ENCODE results near the gene ADAM19. TPM values are rescaled to one million over a fixed set of nuclear protein-coding genes. Genes with fewer than 3 reads are reported as not detected.

The ADAM19 gene
- polyA plus RNA-seq, 4 donors: 0.67 to 6.5 (median 2.2) TPM

DNA sequence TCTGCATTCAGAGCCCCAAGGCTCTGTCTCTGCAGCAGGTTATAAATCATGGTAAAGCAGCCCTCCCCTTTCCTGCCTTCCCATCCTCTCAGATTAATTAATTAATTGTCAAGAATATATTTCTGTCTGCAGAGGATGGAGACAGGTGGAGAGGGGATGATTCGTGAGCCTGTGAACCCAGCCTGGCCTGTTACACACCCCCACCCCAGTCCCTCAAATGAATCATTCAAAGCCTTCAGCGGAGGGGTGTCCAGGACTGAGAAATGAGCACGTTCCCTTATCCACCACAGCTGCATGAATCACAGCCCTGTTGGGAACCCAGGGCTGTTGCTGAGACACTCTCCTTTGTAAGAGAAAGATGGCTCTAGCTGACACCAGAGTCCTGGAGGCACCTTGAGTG is 59.6 kb downstream of the ADAM19 start:
- H3K27me3 ChIP-seq (ENCODE audit: control insufficient read depth in 3 of 3, insufficient read depth in 3 of 3, low read length in 3 of 3): no peaks in the 10 kb centered on the region
- no peak overlapping the region for H3K4me3 ChIP-seq (ENCODE audit: low read depth in 1 of 3, low read length in 3 of 3)
- H3K27ac ChIP-seq (ENCODE audit: low read depth in 1 of 3, low read length in 2 of 3): peak overlapping the region in 1 of 3 donors; percentile 79
- FAIRE-seq: no peak
- peaks cover 0 to 17% (median 0%) of the 10 kb centered on the region in 3 donors for H3K36me3 ChIP-seq (ENCODE audit: control insufficient read depth in 3 of 3, insufficient read depth in 2 of 3, low read depth in 1 of 3, low read length in 3 of 3)
- DNase-seq: no peak
- no peaks in the 10 kb centered on the region for H3K9me3 ChIP-seq (ENCODE audit: control insufficient read depth in 2 of 2, insufficient read depth in 1 of 2, low read depth in 1 of 2, low read length in 1 of 2)
- peaks cover 0 to 6% (median 0%) of the 10 kb centered on the region in 3 donors for H3K4me1 ChIP-seq (ENCODE audit: control insufficient read depth in 3 of 3, insufficient read depth in 2 of 3, low read depth in 1 of 3, low read length in 2 of 3)
- 61 to 77% (median 65%) methylated on average over 3 of the region's 3 CpGs for WGBS, 3 donors

GRCh38 chr5:157514974-157515373 is 60.6 kb downstream of the ADAM19 start:
- Histone ChIP-seq H3K4me3 (ENCODE audit: low read depth in 1 of 3, low read length in 3 of 3) (no peak overlapping the region), H3K4me1 (ENCODE audit: control insufficient read depth in 3 of 3, insufficient read depth in 2 of 3, low read depth in 1 of 3, low read length in 2 of 3) (peaks cover 0 to 6% (median 0%) of the 10 kb centered on the region in 3 donors), H3K9me3 (ENCODE audit: control insufficient read depth in 2 of 2, insufficient read depth in 1 of 2, low read depth in 1 of 2, low read length in 1 of 2) (no peaks in the 10 kb centered on the region), H3K36me3 (ENCODE audit: control insufficient read depth in 3 of 3, insufficient read depth in 2 of 3, low read depth in 1 of 3, low read length in 3 of 3) (peaks cover 0 to 17% (median 0%) of the 10 kb centered on the region in 3 donors), H3K27ac (ENCODE audit: low read depth in 1 of 3, low read length in 2 of 3) (peak overlapping the region in 1 of 3 donors; percentile 24), H3K27me3 (ENCODE audit: control insufficient read depth in 3 of 3, insufficient read depth in 3 of 3, low read length in 3 of 3) (no peaks in the 10 kb centered on the region)
- 97 to 98% (median 97%) methylated on average over 2 of the region's 2 CpGs for WGBS, 3 donors
- no peak for FAIRE-seq
- DNase-seq: no peak

DNA sequence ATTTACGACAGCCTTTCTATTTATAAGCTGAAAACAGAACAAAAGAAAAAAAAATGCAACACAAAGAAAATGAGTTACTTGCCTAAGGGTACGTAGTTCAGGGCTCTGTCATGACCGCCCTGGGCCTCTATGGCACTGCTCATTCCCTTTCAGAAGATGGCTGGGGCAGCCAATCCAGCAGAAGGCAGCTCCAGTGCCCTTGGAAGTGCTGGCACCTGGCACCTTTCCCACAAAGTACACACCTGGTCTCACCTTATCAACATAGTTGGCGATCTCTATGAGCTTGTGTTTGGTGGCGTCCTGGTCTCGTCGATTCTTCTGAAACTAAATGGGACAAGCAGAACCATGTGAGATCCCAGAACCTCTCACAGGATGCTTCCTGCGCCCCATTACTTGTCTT is 62.4 kb downstream of the ADAM19 start:
- FAIRE-seq (no peak), DNase-seq (peak in 1 of 2 donors; percentile 27)
- peaks cover 0 to 6% (median 0%) of the 10 kb centered on the region in 3 donors for H3K4me1 ChIP-seq (ENCODE audit: control insufficient read depth in 3 of 3, insufficient read depth in 2 of 3, low read depth in 1 of 3, low read length in 2 of 3)
- H3K27me3 ChIP-seq (ENCODE audit: control insufficient read depth in 3 of 3, insufficient read depth in 3 of 3, low read length in 3 of 3): no peaks in the 10 kb centered on the region
- H3K4me3 ChIP-seq (ENCODE audit: low read depth in 1 of 3, low read length in 3 of 3): no peak overlapping the region
- WGBS, 3 donors: 36 to 78% (median 48%) methylated on average over 8 of the region's 8 CpGs
- no peaks in the 10 kb centered on the region for H3K9me3 ChIP-seq (ENCODE audit: control insufficient read depth in 2 of 2, insufficient read depth in 1 of 2, low read depth in 1 of 2, low read length in 1 of 2)
- H3K27ac ChIP-seq (ENCODE audit: low read depth in 1 of 3, low read length in 2 of 3): no peak overlapping the region
- H3K36me3 ChIP-seq (ENCODE audit: control insufficient read depth in 3 of 3, insufficient read depth in 2 of 3, low read depth in 1 of 3, low read length in 3 of 3): peaks cover 0 to 18% (median 0%) of the 10 kb centered on the region in 3 donors

- H3K4me1 ChIP-seq (ENCODE audit: control insufficient read depth in 3 of 3, insufficient read depth in 2 of 3, low read depth in 1 of 3, low read length in 2 of 3): peaks cover 0 to 7% (median 3%) of the 10 kb centered on the region in 3 donors
- H3K4me3 ChIP-seq (ENCODE audit: low read depth in 1 of 3, low read length in 3 of 3): no peak overlapping the region
- 52 to 78% (median 75%) methylated on average over 9 of the region's 9 CpGs for WGBS, 3 donors
- DNase-seq (peak; percentile 21 to 40), FAIRE-seq (no peak)
- H3K27ac ChIP-seq (ENCODE audit: low read depth in 1 of 3, low read length in 2 of 3): peak overlapping the region in 2 of 3 donors; percentile 14 to 87
- no peaks in the 10 kb centered on the region for H3K27me3 ChIP-seq (ENCODE audit: control insufficient read depth in 3 of 3, insufficient read depth in 3 of 3, low read length in 3 of 3)
- H3K9me3 ChIP-seq (ENCODE audit: control insufficient read depth in 2 of 2, insufficient read depth in 1 of 2, low read depth in 1 of 2, low read length in 1 of 2): no peaks in the 10 kb centered on the region
- peaks cover 0 to 22% (median 0%) of the 10 kb centered on the region in 3 donors for H3K36me3 ChIP-seq (ENCODE audit: control insufficient read depth in 3 of 3, insufficient read depth in 2 of 3, low read depth in 1 of 3, low read length in 3 of 3)
These were observed 63.6 kb downstream of the ADAM19 start for GRCh38 chr5:157511651-157512644.

GRCh38 chr5:157510682-157511081 is 64.9 kb downstream of the ADAM19 start:
- peaks cover 0 to 24% (median 0%) of the 10 kb centered on the region in 3 donors for H3K36me3 ChIP-seq (ENCODE audit: control insufficient read depth in 3 of 3, insufficient read depth in 2 of 3, low read depth in 1 of 3, low read length in 3 of 3)
- no peaks in the 10 kb centered on the region for H3K27me3 ChIP-seq (ENCODE audit: control insufficient read depth in 3 of 3, insufficient read depth in 3 of 3, low read length in 3 of 3)
- peak overlapping the region in 1 of 3 donors; percentile 56 for H3K27ac ChIP-seq (ENCODE audit: low read depth in 1 of 3, low read length in 2 of 3)
- FAIRE-seq: no peak
- H3K4me3 ChIP-seq (ENCODE audit: low read depth in 1 of 3, low read length in 3 of 3): no peak overlapping the region
- WGBS, 3 donors: 77 to 88% (median 81%) methylated on average over 5 of the region's 5 CpGs
- H3K9me3 ChIP-seq (ENCODE audit: control insufficient read depth in 2 of 2, insufficient read depth in 1 of 2, low read depth in 1 of 2, low read length in 1 of 2): no peaks in the 10 kb centered on the region
- H3K4me1 ChIP-seq (ENCODE audit: control insufficient read depth in 3 of 3, insufficient read depth in 2 of 3, low read depth in 1 of 3, low read length in 2 of 3): peaks cover 0 to 7% (median 3%) of the 10 kb centered on the region in 3 donors
- DNase-seq: no peak

DNA sequence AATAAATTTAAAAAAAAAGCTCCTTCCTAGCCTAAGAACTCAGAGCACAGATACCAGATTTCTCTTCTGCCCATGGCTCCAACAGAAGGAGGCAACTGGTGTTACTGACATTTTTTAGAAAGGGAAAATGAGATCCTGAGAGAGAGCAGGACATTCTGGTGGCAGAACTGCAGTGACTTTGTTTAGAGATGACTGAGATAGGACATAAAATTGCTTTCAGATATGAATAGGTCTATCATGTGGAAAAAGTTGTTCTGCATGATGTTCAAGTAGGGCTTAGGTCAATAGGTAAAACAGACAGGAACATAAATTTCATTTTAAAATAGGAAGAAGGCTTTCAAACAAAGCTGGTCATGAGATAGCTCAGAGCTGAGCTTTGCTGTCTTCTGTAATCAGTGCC is 66.0 kb downstream of the ADAM19 start:
- H3K4me1 ChIP-seq (ENCODE audit: control insufficient read depth in 3 of 3, insufficient read depth in 2 of 3, low read depth in 1 of 3, low read length in 2 of 3): peaks cover 0 to 7% (median 3%) of the 10 kb centered on the region in 3 donors
- no peaks in the 10 kb centered on the region for H3K27me3 ChIP-seq (ENCODE audit: control insufficient read depth in 3 of 3, insufficient read depth in 3 of 3, low read length in 3 of 3)
- no peak for FAIRE-seq
- DNase-seq: no peak
- peaks cover 0 to 27% (median 0%) of the 10 kb centered on the region in 3 donors for H3K36me3 ChIP-seq (ENCODE audit: control insufficient read depth in 3 of 3, insufficient read depth in 2 of 3, low read depth in 1 of 3, low read length in 3 of 3)
- H3K4me3 ChIP-seq (ENCODE audit: low read depth in 1 of 3, low read length in 3 of 3): no peak overlapping the region
- H3K27ac ChIP-seq (ENCODE audit: low read depth in 1 of 3, low read length in 2 of 3): no peak overlapping the region
- H3K9me3 ChIP-seq (ENCODE audit: control insufficient read depth in 2 of 2, insufficient read depth in 1 of 2, low read depth in 1 of 2, low read length in 1 of 2): no peaks in the 10 kb centered on the region

DNA sequence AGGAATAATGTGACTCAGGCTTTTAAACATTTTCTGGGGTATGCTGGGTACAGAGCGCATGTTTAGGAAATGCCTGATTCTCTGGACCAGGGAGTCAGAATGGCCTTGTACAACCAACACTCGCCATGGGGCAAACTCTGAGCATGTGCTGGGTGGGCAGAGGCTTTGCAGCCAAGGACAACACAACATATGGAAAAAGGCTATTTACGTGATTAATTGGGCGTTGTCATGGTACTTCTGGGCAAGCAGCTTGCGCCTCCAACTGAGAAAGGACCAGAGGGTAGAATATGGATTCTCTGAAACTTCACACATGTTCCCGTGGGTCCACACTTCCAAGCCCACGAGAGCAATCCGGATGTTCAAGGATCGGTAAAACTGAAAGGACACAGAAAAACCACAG is 66.5 kb downstream of the ADAM19 start:
- H3K27ac ChIP-seq (ENCODE audit: low read depth in 1 of 3, low read length in 2 of 3): peak overlapping the region in 1 of 3 donors; percentile 6

DNA sequence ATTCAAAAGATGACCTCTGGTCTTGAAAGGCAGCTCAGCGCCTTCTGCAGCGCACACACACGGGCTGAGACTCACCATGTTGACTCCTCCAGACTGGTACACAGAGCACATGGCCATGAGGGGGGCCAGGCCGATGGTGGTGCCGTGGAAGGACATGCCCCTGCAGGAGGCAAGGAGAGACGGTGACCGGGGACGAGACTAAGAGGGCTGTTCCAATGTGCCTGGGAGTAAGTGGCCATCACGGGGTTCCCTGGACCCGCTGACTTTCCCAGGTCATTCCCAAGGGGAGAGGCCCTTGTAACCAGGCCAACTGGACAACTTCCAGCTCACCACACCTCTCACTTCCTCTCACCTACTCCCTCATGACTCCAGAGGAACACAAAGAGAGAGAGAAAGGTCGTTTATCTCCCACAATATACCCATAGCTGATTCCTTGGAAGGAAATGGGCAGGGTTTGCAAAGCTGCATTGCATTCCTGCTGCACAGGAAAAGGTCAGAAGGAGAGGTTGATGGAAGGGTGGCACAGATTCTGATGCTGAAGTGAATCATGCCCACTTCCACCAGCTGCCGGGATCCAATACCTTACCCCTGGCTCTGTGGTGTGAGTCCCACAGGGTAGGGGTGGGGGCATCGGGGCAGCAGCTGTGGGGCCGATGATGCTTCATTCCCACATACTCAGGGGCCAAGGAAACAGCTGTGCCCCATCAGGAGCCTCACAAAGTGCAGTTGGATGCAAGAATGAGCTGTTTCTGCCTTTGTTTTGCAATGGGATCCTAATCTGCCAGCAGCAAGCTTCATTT is 68.4 kb downstream of the ADAM19 start:
- H3K9me3 ChIP-seq (ENCODE audit: control insufficient read depth in 2 of 2, insufficient read depth in 1 of 2, low read depth in 1 of 2, low read length in 1 of 2): no peaks in the 10 kb centered on the region
- FAIRE-seq: no peak
- 64 to 71% (median 67%) methylated on average over 14 of the region's 14 CpGs for WGBS, 3 donors
- H3K4me1 ChIP-seq (ENCODE audit: control insufficient read depth in 3 of 3, insufficient read depth in 2 of 3, low read depth in 1 of 3, low read length in 2 of 3): peaks cover 0 to 5% (median 3%) of the 10 kb centered on the region in 3 donors
- H3K27ac ChIP-seq (ENCODE audit: low read depth in 1 of 3, low read length in 2 of 3): peak overlapping the region in 1 of 3 donors; percentile 52
- peak in 1 of 2 donors; percentile 52 for DNase-seq
- H3K36me3 ChIP-seq (ENCODE audit: control insufficient read depth in 3 of 3, insufficient read depth in 2 of 3, low read depth in 1 of 3, low read length in 3 of 3): peaks cover 0 to 28% (median 0%) of the 10 kb centered on the region in 3 donors
- H3K4me3 ChIP-seq (ENCODE audit: low read depth in 1 of 3, low read length in 3 of 3): no peak overlapping the region
- no peaks in the 10 kb centered on the region for H3K27me3 ChIP-seq (ENCODE audit: control insufficient read depth in 3 of 3, insufficient read depth in 3 of 3, low read length in 3 of 3)

More for the DNA sequence above, 66.5 kb downstream of the ADAM19 start:
- Histone ChIP-seq H3K4me3 (ENCODE audit: low read depth in 1 of 3, low read length in 3 of 3) (no peak overlapping the region), H3K36me3 (ENCODE audit: control insufficient read depth in 3 of 3, insufficient read depth in 2 of 3, low read depth in 1 of 3, low read length in 3 of 3) (peaks cover 0 to 30% (median 0%) of the 10 kb centered on the region in 3 donors), H3K27me3 (ENCODE audit: control insufficient read depth in 3 of 3, insufficient read depth in 3 of 3, low read length in 3 of 3) (no peaks in the 10 kb centered on the region), H3K4me1 (ENCODE audit: control insufficient read depth in 3 of 3, insufficient read depth in 2 of 3, low read depth in 1 of 3, low read length in 2 of 3) (peaks cover 0 to 7% (median 3%) of the 10 kb centered on the region in 3 donors), H3K9me3 (ENCODE audit: control insufficient read depth in 2 of 2, insufficient read depth in 1 of 2, low read depth in 1 of 2, low read length in 1 of 2) (no peaks in the 10 kb centered on the region)
- WGBS, 3 donors: 91 to 93% (median 92%) methylated on average over 9 of the region's 9 CpGs
- FAIRE-seq (no peak), DNase-seq (no peak)

All from small intestine (tissue), 7 donors.